Measurements from ENCODE around the gene GRK7.
"Not testable (repeated sequence)": the region's sequence is repeated elsewhere in the genome, so short reads cannot be mapped to it uniquely, and the experiment has no call there.

GRK7 gene

GRCh38 chr3:141796081-141796888, 33.1 kb downstream of the GRK7 start:
- DNase-seq = peak; percentile 0

- no peak for DNase-seq
Observed at GRCh38 chr3:141796889-141797781, 33.9 kb downstream of the GRK7 start.

DNA sequence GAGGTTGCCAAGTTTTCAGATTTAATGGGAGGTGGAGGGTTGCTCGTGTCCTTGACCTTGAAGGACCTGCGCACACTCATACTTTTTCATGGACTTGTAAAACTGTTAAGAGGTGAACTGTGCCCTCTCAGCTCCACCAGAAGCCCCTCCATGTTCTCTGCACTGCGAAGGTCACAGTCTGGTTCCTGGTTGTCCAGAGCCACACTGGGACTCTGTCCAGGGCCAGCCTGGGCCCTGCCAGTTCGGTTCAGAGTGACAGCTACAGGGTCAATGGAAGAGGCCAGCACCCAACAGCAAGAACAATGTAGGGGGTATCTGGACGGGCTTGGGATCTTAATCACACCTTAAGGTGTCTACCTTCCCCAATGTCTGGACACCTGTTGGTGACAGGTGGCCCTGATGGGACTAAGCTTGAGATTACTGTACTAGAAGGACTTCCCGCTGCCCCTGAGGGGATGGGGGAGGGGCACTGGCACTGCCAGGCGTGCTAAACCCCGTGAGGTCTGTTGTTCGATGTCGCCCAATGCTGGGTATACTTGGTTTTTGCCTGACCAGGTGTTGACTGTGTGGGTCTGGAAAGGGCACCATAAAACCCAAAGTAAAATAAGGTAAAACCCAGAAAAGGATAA, 34.7 kb downstream of the GRK7 start:
- DNase-seq = no peak

DNA sequence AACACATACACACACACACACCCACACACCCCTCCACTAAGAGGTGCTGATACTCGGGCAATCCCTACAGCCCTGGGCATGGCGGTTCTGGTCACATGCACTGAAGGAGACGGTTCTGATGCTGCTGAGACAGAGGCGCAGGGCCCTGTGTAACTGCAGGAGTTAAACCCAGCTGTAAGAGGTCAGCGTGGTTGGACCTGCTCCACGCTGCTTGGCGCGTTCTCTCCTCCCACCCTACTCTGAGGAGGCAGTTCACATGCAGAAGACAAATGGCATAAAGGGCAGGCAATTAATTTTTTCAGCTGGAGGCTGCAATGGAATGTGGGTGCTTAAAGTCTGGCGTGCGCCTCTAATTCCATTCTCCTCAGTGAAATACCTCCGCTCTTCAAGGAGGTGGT, 35.2 kb downstream of the GRK7 start:
- DNase-seq = no peak

- no peak for DNase-seq
Observed at GRCh38 chr3:141802316-141803077, 39.3 kb downstream of the GRK7 start.

DNA sequence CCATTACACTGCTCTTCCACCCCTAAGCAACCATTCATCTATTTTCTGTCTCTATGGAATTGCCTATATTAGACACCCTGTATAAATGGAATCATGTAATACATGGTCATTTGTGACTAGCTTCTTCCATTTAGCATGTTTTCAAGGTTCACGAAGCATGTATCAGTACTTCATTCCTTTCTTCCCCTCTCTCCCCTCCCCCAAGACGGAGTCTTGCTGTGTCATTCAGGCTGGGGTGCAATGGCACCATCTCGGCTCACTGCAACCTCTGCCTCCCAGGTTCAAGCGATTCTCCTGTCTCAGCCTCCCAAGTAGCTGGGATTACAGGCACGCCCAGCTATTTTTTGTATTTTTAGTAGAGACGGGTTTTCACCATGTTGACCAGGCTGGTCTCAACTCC, 40.3 kb downstream of the GRK7 start:
- DNase-seq = not testable (repeated sequence)

GRCh38 chr3:141804447-141804777, 41.2 kb downstream of the GRK7 start:
- no peak for DNase-seq

- no peak for DNase-seq
Observed at GRCh38 chr3:141804778-141805639, 41.8 kb downstream of the GRK7 start.

GRCh38 chr3:141807277-141808033, 44.2 kb downstream of the GRK7 start:
- no peak for DNase-seq

DNA sequence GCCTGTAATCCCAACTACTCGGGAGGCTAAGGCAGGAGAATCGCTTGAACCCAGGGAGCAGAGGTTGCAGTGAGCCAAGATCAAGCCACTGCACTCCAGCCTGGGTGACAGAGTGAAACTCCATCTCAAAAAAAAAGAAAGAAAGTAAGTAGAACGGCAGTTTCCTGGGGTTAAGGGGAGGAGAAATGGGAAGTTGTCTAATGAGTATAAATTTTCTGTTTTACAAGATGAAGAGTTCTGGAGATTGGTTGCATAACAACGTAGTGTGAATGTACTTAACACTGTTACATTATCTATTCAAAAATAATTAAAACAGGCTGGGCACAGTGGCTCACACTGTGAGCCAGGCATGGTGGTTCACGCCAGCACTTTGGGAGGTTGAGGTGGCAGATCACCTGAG, 45.4 kb downstream of the GRK7 start:
- DNase-seq = no peak

DNA sequence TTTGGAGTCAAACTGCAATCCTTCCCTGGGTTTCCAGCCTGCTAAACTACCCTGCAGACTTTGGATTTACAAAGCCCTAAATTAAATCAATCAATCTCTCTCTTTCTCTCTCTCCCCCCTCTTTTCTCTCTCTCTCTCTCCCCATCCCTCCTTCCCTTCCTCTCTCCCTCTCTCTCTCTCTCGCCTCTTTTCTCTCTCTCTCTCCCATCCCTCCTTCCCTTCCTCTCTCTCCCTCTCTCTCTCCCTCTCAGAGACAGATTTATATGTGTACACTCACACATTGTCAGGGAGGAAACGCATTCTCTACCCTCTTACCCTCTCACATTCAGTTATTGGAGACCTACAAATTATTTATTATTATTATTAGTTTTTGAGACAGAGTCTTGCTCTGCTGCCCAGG, 47.0 kb downstream of the GRK7 start:
- no peak for DNase-seq

DNA sequence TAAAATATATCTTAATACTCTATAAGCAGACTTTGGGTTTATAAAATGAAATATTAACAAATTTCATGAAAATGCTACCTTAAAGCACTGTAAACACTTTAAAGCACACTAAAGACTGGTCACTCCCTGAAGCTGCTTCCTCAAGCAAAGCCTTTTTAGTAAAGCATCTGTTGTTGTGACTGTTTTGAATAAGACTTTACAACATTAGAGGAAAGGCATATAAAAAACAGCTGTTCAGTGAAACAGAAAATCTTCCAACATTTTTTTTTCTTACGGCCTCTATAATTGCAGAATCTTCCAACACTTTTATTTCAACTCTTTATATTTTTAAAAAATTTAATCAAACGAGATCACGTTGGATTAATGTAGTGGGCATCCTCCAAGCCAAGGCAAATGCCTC, 48.1 kb downstream of the GRK7 start:
- DNase-seq = no peak

GRCh38 chr3:141812084-141812483, 48.9 kb downstream of the GRK7 start:
- peak; percentile 44 for DNase-seq

- peak; percentile 5 for DNase-seq
Observed at GRCh38 chr3:141812586-141812985, 49.4 kb downstream of the GRK7 start.
